BJ (cell line): ENCODE results near the gene THUMPD3. TPM values are rescaled to one million over a fixed set of nuclear protein-coding genes. Genes with fewer than 3 reads are reported as not detected.

Source experiments
- CTCF ChIA-PET: fragments of 350-600 bp; formaldehyde crosslinking; extraction: SDS; loops from one replicate; lab custom pipeline; 2021; ENCODE audit warnings: antibody characterized with exemption, inconsistent platforms; lab: Yijun Ruan, JAX
- POLR2A ChIA-PET: fragments of 300-600 bp; sonication (Branson Sonifier 250); formaldehyde crosslinking; extraction: SDS; loops from one replicate; lab custom pipeline; 2021; ENCODE audit warnings: antibody characterized with exemption; lab: Charles Lee
- DNase-seq: peaks from one replicate; pipeline ENCODE4 v3.0.0-alpha.2; 2011; ENCODE audit warnings: low read depth
- H3K27me3 ChIP-seq: 2 replicates; pipeline ENCODE4 v1.6.0; 2011; ENCODE audit warnings: low read length; ENCODE audit not compliant: control insufficient read depth, insufficient read depth
- H3K36me3 ChIP-seq: 2 replicates; pipeline ENCODE4 v1.5.1; 2011; ENCODE audit warnings: low read length; ENCODE audit not compliant: control insufficient read depth, insufficient read depth
- H3K4me3 ChIP-seq: 2 replicates; pipeline ENCODE4 v1.5.1; 2011; ENCODE audit warnings: low read depth, mild to moderate bottlenecking, control low read depth, low read length
- CTCF ChIP-seq: IDR thresholded peaks from 2 replicates; pipeline ENCODE4 v1.5.1; 2011; ENCODE audit warnings: low read depth, mild to moderate bottlenecking, control low read depth, inconsistent platforms, low read length, moderate library complexity; ENCODE audit not compliant: insufficient read depth
- polyA plus RNA-seq: library from polyadenylated mRNA; depleted of rRNA; stranded (reverse); fragments of >200 nt; gene quantifications from 2 replicates; pipeline ENCODE4 v1.2.3, GENCODE V29; 2011

Gene THUMPD3
- polyA plus RNA-seq, 1 experiment: 18.2 TPM

- POLR2A ChIA-PET: no interaction called here
Observed at GRCh38 chr3:9409981-9410854, 47.4 kb downstream of the THUMPD3 start.

GRCh38 chr3:9411302-9411701 lies 48.4 kb downstream of the THUMPD3 start:
- H3K27me3 ChIP-seq: no peaks in the 10 kb centered on the region
- POLR2A ChIA-PET: interaction anchor here (0.6 kb wide), 1 partner anchor 9 kb away, joined by 4 read pairs; no protein-coding TSS in a partner anchor
- peaks cover 1% of the 10 kb centered on the region; the same call in 1 of the 2 replicates for H3K36me3 ChIP-seq
- no peak for DNase-seq
- no peak for TF ChIP-seq CTCF
- CTCF ChIA-PET: no interaction called here
- H3K4me3 ChIP-seq: no peak overlapping the region

More at GRCh38 chr3:9409981-9410854, 47.4 kb downstream of the THUMPD3 start:
- no peak overlapping the region for H3K4me3 ChIP-seq
- no peak for TF ChIP-seq CTCF
- no peak for DNase-seq
- H3K36me3 ChIP-seq: no peaks in the 10 kb centered on the region
- H3K27me3 ChIP-seq: no peaks in the 10 kb centered on the region
- CTCF ChIA-PET: no interaction called here

GRCh38 chr3:9412293-9412692 lies 49.4 kb downstream of the THUMPD3 start:
- no peak for TF ChIP-seq CTCF

GRCh38 chr3:9414826-9415225 lies 52.0 kb downstream of the THUMPD3 start:
- TF ChIP-seq CTCF: no peak

More at GRCh38 chr3:9412293-9412692, 49.4 kb downstream of the THUMPD3 start:
- peaks cover 1% of the 10 kb centered on the region; the same call in 1 of the 2 replicates for H3K36me3 ChIP-seq
- DNase-seq: no peak
- CTCF ChIA-PET: no interaction called here
- H3K27me3 ChIP-seq: no peaks in the 10 kb centered on the region
- POLR2A ChIA-PET: no interaction called here
- H3K4me3 ChIP-seq: no peak overlapping the region

GRCh38 chr3:9415485-9416138 lies 52.8 kb downstream of the THUMPD3 start:
- Histone ChIP-seq H3K36me3 (peaks cover 1% of the 10 kb centered on the region; the same call in 1 of the 2 replicates), H3K4me3 (no peak overlapping the region), H3K27me3 (no peaks in the 10 kb centered on the region)
- CTCF ChIA-PET: interaction anchor here (0.8 to 1.8 kb wide), 3 partner anchors 8 to 89 kb away, joined by 3 to 4 read pairs (median 3); partner anchors contain the start of gene THUMPD3
- no peak for DNase-seq
- POLR2A ChIA-PET: no interaction called here
- no peak for TF ChIP-seq CTCF

More at GRCh38 chr3:9414826-9415225, 52.0 kb downstream of the THUMPD3 start:
- Histone ChIP-seq H3K27me3 (no peaks in the 10 kb centered on the region), H3K4me3 (no peak overlapping the region), H3K36me3 (peaks cover 1% of the 10 kb centered on the region; the same call in 1 of the 2 replicates)
- DNase-seq: no peak
- ChIA-PET POLR2A (no interaction called here), CTCF (interaction anchor here (1.8 kb wide), 1 partner anchor 90 kb away, joined by 3 read pairs; no protein-coding TSS in a partner anchor)
